K562 (cell line): ENCODE data around the gene PUS3. TPM values are rescaled to one million over a fixed set of nuclear protein-coding genes. Genes with fewer than 3 reads are reported as not detected.

Experiments
- ATAC-seq: fragments of 200-7000 bp; cut with Tn5 transposase; 3 replicates; pipeline ENCODE4 v1.9.1; 2020; ENCODE audit warnings: moderate library complexity
- BruUV-seq: library from RNA; stranded (reverse); fragments of 400-500 nt; replicated peaks from 2 replicates; lab custom pipeline; 2021; lab: Mats Ljungman, UMichigan
- CTCF ChIA-PET: fragments of 300-600 bp; formaldehyde crosslinking; extraction: SDS; loops from one replicate; lab custom pipeline; 2021; ENCODE audit warnings: low intra/inter-chr PET ratio; lab: Yijun Ruan, JAX
- POLR2A ChIA-PET: fragments of 300-600, 350-650 bp; sonication (Branson Sonifier 250); formaldehyde crosslinking; extraction: SDS; loops from one replicate; lab custom pipeline; 2021; ENCODE audit warnings: antibody characterized with exemption, inconsistent platforms; lab: Yijun Ruan, JAX
- DNase-seq, 4 experiments: peaks; one replicate each; pipeline versions ENCODE4 v3.0.0 to v3.0.0-alpha.2; 2011 to 2018; ENCODE audit warnings: low spot score in 3 of 4, mixed read lengths in 3 of 4; ENCODE audit errors: extremely low read depth in 1 of 4
- FAIRE-seq: peaks from 2 replicates; lab custom pipeline; 2011; peaks lifted over from hg19 to GRCh38; lab: Jason Lieb, UNC
- H2AFZ ChIP-seq: 2 replicates; pipeline ENCODE4 v1.6.0; 2011; ENCODE audit warnings: low read depth, low read length, control low read depth, inconsistent platforms
- H3K27ac ChIP-seq: fragments of 200-600 bp; 3 replicates; pipeline ENCODE4 v1.8.0; 2011; ENCODE audit warnings: low read depth, mild to moderate bottlenecking, control low read depth, inconsistent platforms, low read length, moderate library complexity, mixed read lengths; ENCODE audit errors: extremely low read depth
- H3K27me3 ChIP-seq, 2 experiments: fragments of 300-600 bp in 1 of 2; 2 replicates in 1 of 2; 3 replicates in 1 of 2; pipeline versions ENCODE4 v1.6.0 to v1.8.0; 2011; ENCODE audit warnings: inconsistent platforms in 2 of 2, low read length in 2 of 2, mild to moderate bottlenecking in 1 of 2, mixed read lengths in 1 of 2, moderate library complexity in 1 of 2; ENCODE audit not compliant: control insufficient read depth in 2 of 2, insufficient read depth in 2 of 2
- H3K36me3 ChIP-seq: fragments of 300-600 bp; 3 replicates; pipeline ENCODE4 v1.8.0; 2011; ENCODE audit warnings: mild to moderate bottlenecking, low read length, inconsistent platforms; ENCODE audit not compliant: control insufficient read depth, insufficient read depth
- H3K4me1 ChIP-seq, 2 experiments: fragments of 200-600 bp in 1 of 2; replicated peaks in 1 of 2; 2 replicates in 1 of 2; 3 replicates in 1 of 2; pipeline versions ENCODE4 v1.5.1 to v1.8.0; 2011; ENCODE audit warnings: inconsistent platforms in 2 of 2, low read length in 2 of 2, mild to moderate bottlenecking in 1 of 2, mixed read lengths in 1 of 2, moderate library complexity in 1 of 2; ENCODE audit not compliant: control insufficient read depth in 2 of 2, insufficient read depth in 2 of 2
- H3K4me2 ChIP-seq: 2 replicates; pipeline ENCODE4 v1.6.1; 2011; ENCODE audit warnings: low read length, control low read depth, inconsistent platforms, mixed read lengths; ENCODE audit not compliant: insufficient read depth
- H3K4me3 ChIP-seq: fragments of 200-600 bp; sonication (generic), shearing (Covaris generic); 2 replicates; pipeline ENCODE4 v1.5.1; 2016; ENCODE audit warnings: control low read depth, inconsistent platforms
- H3K79me2 ChIP-seq: fragments of 200-600 bp; 3 replicates; pipeline ENCODE4 v1.8.0; 2011; ENCODE audit warnings: low read length, inconsistent platforms; ENCODE audit not compliant: control insufficient read depth, insufficient read depth
- H3K9ac ChIP-seq, 2 experiments: 2 replicates each; pipeline versions ENCODE4 v1.6.0 to v1.6.1; 2011; ENCODE audit warnings: low read depth in 2 of 2, low read length in 2 of 2, control low read depth in 1 of 2, inconsistent platforms in 1 of 2, mild to moderate bottlenecking in 1 of 2, mixed read lengths in 1 of 2; ENCODE audit not compliant: insufficient read depth in 1 of 2
- H3K9me1 ChIP-seq: one replicate; pipeline ENCODE4 v1.6.0; 2011; ENCODE audit warnings: inconsistent platforms, mild to moderate bottlenecking, low read length, moderate library complexity; ENCODE audit not compliant: control insufficient read depth, insufficient read depth
- H3K9me3 ChIP-seq: replicated peaks from 2 replicates; pipeline ENCODE4 v1.5.1; 2011; ENCODE audit warnings: low read depth, low read length, inconsistent platforms; ENCODE audit not compliant: control insufficient read depth, insufficient read depth
- H4K20me1 ChIP-seq: replicated peaks from 2 replicates; pipeline ENCODE4 v1.6.1; 2011; ENCODE audit warnings: low read length, inconsistent platforms, mixed read lengths; ENCODE audit not compliant: control insufficient read depth, insufficient read depth
- CCNT2 ChIP-seq: IDR thresholded peaks from 2 replicates; pipeline ENCODE4 v1.6.1; 2011; ENCODE audit warnings: borderline replicate concordance, low read depth, mild to moderate bottlenecking, moderate library complexity, mixed read lengths, low read length; ENCODE audit not compliant: insufficient read length; ENCODE audit errors: extremely low read depth
- DLX4 ChIP-seq: fragments of 250-450 bp; sonication (Bioruptor Pico); IDR thresholded peaks from 2 replicates; pipeline ENCODE4 v1.6.1; 2021; ENCODE audit warnings: mild to moderate bottlenecking
- MXI1 ChIP-seq: IDR thresholded peaks from 2 replicates; pipeline ENCODE4 v1.6.1; 2011; ENCODE audit warnings: low read depth, mild to moderate bottlenecking, improper control_type of control experiment, low read length
- RNF2 ChIP-seq: sonication (generic); IDR thresholded peaks from 2 replicates; pipeline ENCODE4 v1.6.1; 2016
- ZNF121 ChIP-seq: sonication (generic); formaldehyde crosslinking; conservative IDR thresholded peaks from 2 replicates; pipeline ENCODE4 v1.8.0; 2022; ENCODE audit warnings: missing genetic modification reagents
- WGBS: fragments of 100-300 bp; shearing (Covaris generic); methylation state at CpG from one replicate; pipeline ENCODE4 v1.1.6; 2016; ENCODE audit warnings: low coverage, mixed read lengths; ENCODE audit not compliant: insufficient coverage; ENCODE audit errors: missing lambda C conversion rate; 5-methylcytosine and 5-hydroxymethylcytosine counted together
- in situ Hi-C: fragments of 300-500 bp; cut with MboI; formaldehyde crosslinking; loops from 4 replicates; pipeline ENCODE4 v1.15.0; 2018; ENCODE audit warnings: inconsistent platforms, mixed read lengths
- intact Hi-C: fragments of 100-400 bp; cut with micrococcal nuclease; formaldehyde crosslinking; loops from 2 replicates; pipeline ENCODE4 v1.14.2; 2022
- polyA plus RNA-seq, 8 experiments: library from polyadenylated mRNA; depleted of rRNA in 4 of 8; stranded (reverse) in 5 of 8; unstranded in 3 of 8; fragments of >200 nt; fragmentation: Nextera tagmentation in 2 of 8; fragmentation: Illumina TruSeq in 1 of 8; extraction: Ambion mirVana in 2 of 8; extraction: Trizol in 1 of 8; gene quantifications; 2 replicates each; pipeline versions ENCODE4 v1.2.1 to v1.2.3, GENCODE V29; 2011 to 2014; ENCODE audit warnings: inconsistent platforms in 1 of 8, missing spikeins in 1 of 8
- total RNA-seq, 7 experiments: library from RNA; depleted of rRNA in 6 of 7; stranded (reverse); fragments of >200 nt in 6 of 7; fragmentation: Illumina TruSeq in 2 of 7; extraction: Trizol in 2 of 7; gene quantifications; 2 replicates each; pipeline versions ENCODE4 v1.2.1 to v1.2.3, GENCODE V29; 2011 to 2021; ENCODE audit warnings: low replicate concordance in 1 of 7

PUS3 gene
- total and polyA plus RNA-seq, 9 of the 15 experiments (the other 6 are each of a cell fraction or from before 2014, with no cell fraction given) = 16.5 to 49.2 (median 35.9) TPM

- no peak overlapping the region for H3K27ac ChIP-seq
- intact Hi-C loops = loop anchor here (10.0 kb wide), 1 partner anchor 130 kb away; no protein-coding TSS in a partner anchor
- TF ChIP-seq ZNF121 (no peak), DLX4 (no peak), CCNT2 (no peak), RNF2 (no peak), MXI1 (no peak)
- TF ChIP-seq, all 486 proteins: peak for 0
- no peaks in the 10 kb centered on the region for H3K79me2 ChIP-seq
- DNase-seq (no peak), FAIRE-seq (no peak), ATAC-seq (no peak)
- peaks cover 28 to 63% of the 10 kb centered on the region in 2 experiments; a peak in 4 of 5 replicates for H3K27me3 ChIP-seq
- CTCF ChIA-PET = no interaction called here
- in situ Hi-C loops = no loop called here
- H2AFZ ChIP-seq = no peak overlapping the region
- WGBS = under 1% methylated on average over 6 of the region's 6 CpGs
- BruUV-seq = no TSS peak
- H3K4me1 ChIP-seq = no peaks in the 10 kb centered on the region
- H4K20me1 ChIP-seq = no peaks in the 10 kb centered on the region; the same call in 1 of the 2 replicates
- no peaks in the 10 kb centered on the region for H3K9me1 ChIP-seq
- no peak overlapping the region for H3K9ac ChIP-seq
- no peaks in the 10 kb centered on the region for H3K9me3 ChIP-seq
- no peaks in the 10 kb centered on the region for H3K36me3 ChIP-seq
- no peak overlapping the region for H3K4me2 ChIP-seq
- H3K4me3 ChIP-seq = no peak overlapping the region
- POLR2A ChIA-PET = no interaction called here
These were observed 22.3 kb upstream of the PUS3 start for GRCh38 chr11:125925247-125925740.
